NCI-H2227 (cell line): ENCODE data around the gene FTO.
"Not testable (repeated sequence)": the region's sequence is repeated elsewhere in the genome, so short reads cannot be mapped to it uniquely, and the experiment has no call there.

Experiments
- DNase-seq: peaks from one replicate; lab custom pipeline; 2025; ENCODE audit not compliant: unreplicated experiment; lab: John Stamatoyannopoulos, UW

Gene FTO

DNA sequence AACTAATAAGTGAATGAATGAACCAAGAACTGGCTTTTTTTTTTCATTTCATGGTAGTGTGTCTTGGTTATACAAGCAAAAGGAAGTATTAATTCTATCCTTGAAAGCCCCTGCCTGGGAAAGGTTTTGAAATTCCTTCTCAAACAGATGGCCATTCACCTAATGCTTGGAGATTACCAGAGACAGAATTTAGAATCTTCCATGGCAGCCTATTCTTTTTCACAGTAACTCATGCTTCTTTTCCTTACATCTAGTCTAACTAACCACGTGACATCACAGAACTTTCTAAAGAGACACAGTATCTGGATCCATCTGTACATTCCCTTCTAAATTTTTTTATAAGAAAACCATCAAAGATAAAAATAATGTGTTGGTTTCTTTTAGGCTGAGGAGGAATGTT is 151.6 kb downstream of the FTO start:
- DNase-seq, result no peak

DNA sequence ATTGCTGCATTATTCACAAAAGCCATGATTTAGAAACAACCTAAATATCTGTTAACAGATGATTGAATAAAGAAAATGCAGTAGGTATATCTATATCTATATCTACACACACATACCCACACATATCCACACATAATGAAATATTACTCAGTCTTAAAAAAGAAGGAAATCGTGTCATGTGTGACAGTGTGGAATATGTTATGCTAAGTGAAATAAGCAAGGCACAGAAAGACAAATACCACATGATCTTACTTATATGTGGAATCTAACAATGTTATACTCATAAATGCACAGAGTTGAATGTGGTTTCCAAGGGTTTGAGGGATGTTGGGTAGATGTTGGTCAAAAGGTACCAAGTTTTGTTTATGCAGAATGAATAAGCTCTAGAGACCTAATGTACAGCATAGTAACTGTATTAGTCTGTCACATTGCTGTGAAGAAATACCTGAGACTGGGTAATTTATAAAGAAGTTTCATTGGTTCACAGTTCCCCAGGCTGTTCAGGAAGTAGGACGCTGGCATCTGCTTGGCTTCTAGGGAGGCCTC is 156.1 kb downstream of the FTO start:
- no peak for DNase-seq

DNA sequence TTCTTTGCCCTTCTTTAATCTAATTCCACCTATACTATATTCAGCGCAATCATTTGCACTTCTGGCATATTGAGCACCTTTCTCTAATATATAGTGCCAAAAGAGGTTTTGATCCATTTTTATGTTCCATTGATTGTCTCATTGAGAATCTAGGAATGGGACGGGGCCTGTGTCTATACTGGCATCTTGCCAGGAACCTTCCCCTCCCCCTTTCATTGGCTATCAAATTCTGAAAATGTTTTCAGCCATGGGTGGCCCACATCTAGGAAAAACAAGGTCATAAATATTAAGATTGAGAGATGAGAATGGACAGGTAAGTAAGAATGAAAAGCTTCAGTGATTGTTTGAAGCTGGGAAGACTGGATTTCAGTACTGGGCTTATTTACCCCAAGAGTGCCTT is 159.9 kb downstream of the FTO start:
- DNase-seq, result no peak

DNA sequence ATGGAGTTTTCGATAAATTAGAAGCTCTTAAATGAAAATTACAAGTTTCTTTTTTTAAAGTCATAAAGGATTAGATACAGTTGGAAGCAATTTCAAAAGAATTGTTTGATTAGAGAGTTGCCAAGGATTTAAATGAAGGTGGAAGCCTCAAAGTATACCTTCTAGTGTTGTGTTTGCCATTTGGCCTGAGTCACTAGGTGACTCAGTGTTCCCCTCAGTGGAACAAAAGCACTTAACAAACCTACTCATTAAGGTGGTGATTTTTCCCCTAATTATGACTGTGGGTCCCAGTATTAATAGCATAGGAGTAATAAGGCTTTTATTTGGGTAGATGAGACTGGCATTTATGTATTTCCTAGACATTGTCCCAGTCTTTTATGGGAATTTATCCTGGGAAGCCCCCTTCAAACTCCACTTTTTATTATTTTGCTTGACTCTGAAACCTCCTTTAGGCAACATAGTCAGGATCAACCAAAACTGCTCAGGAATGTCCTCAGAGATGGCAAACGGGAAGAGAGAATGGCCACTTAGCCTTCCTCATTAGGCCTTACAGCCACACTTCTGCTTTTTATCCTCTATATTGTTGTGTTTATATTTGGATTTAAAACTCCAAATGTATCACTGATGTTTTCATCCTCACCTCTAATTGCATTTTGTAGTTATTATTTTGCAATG is 161.0 kb downstream of the FTO start:
- DNase-seq, result peak; percentile 1

GRCh38 chr16:53865494-53865863 is 161.5 kb downstream of the FTO start:
- no peak for DNase-seq

DNA sequence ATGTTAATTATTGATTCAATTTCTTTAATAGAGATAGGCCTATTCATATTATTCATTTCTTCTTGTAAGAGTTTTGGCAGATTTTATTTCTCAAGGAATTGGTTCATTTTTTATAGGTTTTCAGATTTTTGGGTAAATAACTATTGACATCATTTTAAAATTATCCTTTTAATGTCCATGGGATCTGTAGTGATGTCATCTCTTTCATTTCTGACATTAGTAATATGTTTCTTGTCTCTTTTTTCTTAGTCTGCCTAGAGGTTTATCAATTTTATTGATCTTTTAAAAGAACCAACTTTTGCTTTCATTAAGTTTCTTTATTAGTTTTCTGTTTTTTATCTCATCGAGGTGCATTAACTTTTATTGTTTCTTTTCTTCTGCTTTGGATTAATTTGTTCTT is 162.6 kb downstream of the FTO start:
- DNase-seq, result no peak

DNA sequence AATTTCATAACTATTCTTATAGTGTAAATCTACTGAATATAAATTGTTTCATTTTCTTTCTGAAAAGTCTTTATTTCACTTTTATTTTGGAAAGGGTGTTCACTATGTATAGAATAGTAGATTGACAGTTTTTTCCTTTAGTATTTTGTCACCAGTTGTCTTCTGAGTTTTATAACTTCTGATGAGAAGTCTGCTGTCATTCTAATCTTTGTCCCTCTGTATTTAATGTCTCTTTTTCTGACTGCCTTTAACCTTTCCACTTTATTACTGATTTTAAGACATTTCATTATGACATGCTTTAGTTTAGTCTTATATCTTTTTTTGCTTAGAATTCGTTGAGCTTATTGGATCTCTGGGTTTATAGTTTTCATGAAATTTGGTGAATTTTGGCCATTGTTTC is 166.9 kb downstream of the FTO start:
- DNase-seq, result no peak

GRCh38 chr16:53872248-53873221 is 168.6 kb downstream of the FTO start:
- no peak for DNase-seq

- DNase-seq, result no peak
Measured at GRCh38 chr16:53876811-53877210, 172.9 kb downstream of the FTO start.

GRCh38 chr16:53878216-53878615 is 174.3 kb downstream of the FTO start:
- no peak for DNase-seq

- no peak for DNase-seq
Measured at GRCh38 chr16:53881371-53881770, 177.4 kb downstream of the FTO start.

GRCh38 chr16:53882310-53882709 is 178.4 kb downstream of the FTO start:
- DNase-seq, result no peak

GRCh38 chr16:53884748-53885147 is 180.8 kb downstream of the FTO start:
- DNase-seq, result no peak

- no peak for DNase-seq
Measured at GRCh38 chr16:53886482-53887378, 182.8 kb downstream of the FTO start.

DNA sequence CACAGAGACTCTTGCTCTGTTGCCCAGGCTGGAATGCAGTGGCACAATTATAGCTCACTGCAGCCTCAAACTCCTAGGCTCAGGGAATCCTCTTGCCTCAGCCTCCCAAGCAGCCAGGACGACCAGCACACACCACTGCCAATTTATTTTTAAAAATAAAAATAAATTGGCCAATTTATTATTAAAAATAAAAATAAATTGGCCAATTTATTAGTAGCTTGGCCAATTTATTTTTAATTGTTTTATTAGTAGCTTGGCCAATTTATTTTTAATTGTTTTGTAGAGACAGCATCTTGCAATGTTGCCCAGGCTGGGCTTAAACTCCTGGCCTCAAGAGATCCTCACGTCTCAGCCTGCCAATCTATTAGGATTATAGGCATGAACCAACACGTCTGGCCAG is 184.3 kb downstream of the FTO start:
- DNase-seq, result no peak

DNA sequence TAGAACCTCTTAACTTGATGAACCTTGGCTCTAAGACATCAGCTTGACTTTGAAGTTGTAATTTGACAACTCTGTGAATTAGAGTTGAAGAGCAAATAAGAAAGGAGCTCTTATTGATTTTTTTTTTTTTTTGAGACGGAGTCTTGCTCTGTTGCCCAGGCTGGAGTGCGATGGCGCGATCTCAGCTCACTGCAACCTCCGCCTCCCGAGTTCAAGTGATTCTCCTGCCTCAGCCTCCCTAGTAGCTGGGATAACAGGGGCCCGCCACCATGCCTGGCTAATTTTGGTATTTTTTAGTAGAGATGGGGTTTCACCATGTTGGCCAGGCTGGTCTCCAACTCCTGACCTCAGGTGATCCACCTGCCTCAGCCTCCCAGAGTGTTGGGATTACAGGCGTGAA is 186.9 kb downstream of the FTO start:
- not testable (repeated sequence) for DNase-seq

DNA sequence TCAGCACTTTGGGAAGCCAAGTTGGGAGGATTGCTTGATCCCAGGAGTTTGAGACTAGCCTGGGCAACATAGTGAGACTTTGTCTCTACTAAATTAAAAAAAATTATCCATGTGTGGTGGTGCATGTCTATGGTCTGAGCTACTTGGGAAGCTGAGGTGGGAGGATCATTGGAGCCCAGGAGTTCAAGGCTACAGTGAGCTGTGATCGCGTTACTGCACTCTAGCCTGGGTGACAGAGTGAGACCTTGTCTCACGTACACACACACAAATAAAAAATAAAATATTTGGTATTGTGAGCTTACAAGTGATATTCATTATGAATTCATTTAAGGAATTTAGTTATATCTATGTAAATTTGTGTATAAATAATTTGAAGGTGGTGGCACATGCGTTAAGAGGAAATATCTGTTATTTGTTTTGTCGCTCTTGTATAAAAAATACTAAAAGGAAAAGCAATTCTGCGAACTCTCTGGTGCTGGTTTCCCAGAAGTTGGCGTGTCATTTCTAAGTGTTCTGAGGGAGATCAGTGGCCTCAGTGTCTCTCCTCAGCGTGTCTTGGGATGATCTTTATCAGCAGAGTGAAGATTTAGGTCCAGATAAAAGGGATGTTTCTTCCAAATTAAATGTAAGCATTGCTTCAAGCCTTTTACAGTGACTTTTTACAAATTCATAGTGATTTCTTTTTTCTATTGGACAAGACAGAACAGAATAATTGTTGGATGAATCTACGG is 187.6 kb downstream of the FTO start:
- DNase-seq, result no peak

DNA sequence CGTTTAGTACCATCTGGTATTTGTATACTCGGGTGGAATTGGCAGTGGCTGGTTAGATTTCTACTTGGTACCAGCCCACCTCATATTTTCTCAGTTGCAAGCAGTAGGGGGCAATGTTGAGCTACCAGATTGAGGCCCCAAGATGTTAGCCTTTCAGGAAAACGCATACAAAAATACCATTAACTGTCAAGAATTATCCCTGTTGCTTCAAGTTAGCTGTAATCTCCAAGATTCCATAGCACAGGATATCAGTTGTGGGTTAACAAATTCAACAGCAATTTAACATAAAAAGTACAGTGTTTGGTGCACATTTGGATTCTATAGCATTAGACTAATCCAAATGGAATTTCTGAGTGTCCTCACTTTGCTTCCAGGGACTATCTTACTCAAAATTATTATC is 188.2 kb downstream of the FTO start:
- peak; percentile 53 for DNase-seq

- no peak for DNase-seq
Measured at GRCh38 chr16:53893731-53894435, 189.9 kb downstream of the FTO start.

- no peak for DNase-seq
Measured at GRCh38 chr16:53894686-53895085, 190.7 kb downstream of the FTO start.
